Vagina (tissue), 2 donors: ENCODE data around the gene MALT1. TPM values are rescaled to one million over a fixed set of nuclear protein-coding genes. Genes with fewer than 3 reads are reported as not detected.
"Not testable (repeated sequence)": the region's sequence is repeated elsewhere in the genome, so short reads cannot be mapped to it uniquely, and the experiment has no call there.

ENCODE experiments used
- DNase-seq, 2 donors: peaks; one replicate each; pipeline ENCODE4 v3.0.0-alpha.2; 2017; ENCODE audit errors: extremely low spot score in 2 of 2
- H3K27ac ChIP-seq: fragments of 200-600 bp; sonication (generic); one replicate; pipeline ENCODE4 v1.5.1; 2019
- H3K27me3 ChIP-seq: fragments of 200-600 bp; sonication (generic); one replicate; pipeline ENCODE4 v1.5.1; 2019
- H3K36me3 ChIP-seq, 2 donors: fragments of 200-600 bp; sonication (generic); one replicate each; pipeline ENCODE4 v1.5.1; 2017 to 2019
- H3K4me1 ChIP-seq: fragments of 200-600 bp; sonication (generic); one replicate; pipeline ENCODE4 v1.5.1; 2019
- H3K4me3 ChIP-seq, 2 donors: fragments of 200-600 bp; sonication (generic); 1 replicate in 1 of 2; 2 replicates in 1 of 2; pipeline ENCODE4 v1.5.1; 2016 to 2019
- H3K9me3 ChIP-seq: fragments of 200-600 bp; sonication (generic); one replicate; pipeline ENCODE4 v1.5.1; 2019
- CTCF ChIP-seq, 3 experiments: fragments of 450-650 bp in 2 of 3; fragments of 200-600 bp in 1 of 3; sonication (generic) in 1 of 3; IDR thresholded peaks; one replicate each; pipeline ENCODE4 v1.5.1; 2017 to 2019; ENCODE audit warnings: antibody characterized with exemption in 3 of 3, mild to moderate bottlenecking in 2 of 3, moderate library complexity in 2 of 3
- POLR2A ChIP-seq, 2 donors: fragments of 450-650 bp; IDR thresholded peaks; one replicate each; pipeline ENCODE4 v1.6.1; 2017; ENCODE audit warnings: antibody characterized with exemption in 2 of 2, mild to moderate bottlenecking in 2 of 2, moderate library complexity in 2 of 2
- POLR2AphosphoS5 ChIP-seq, 2 donors: sonication (generic); formaldehyde crosslinking; IDR thresholded peaks; one replicate each; pipeline ENCODE4 v1.9.0; 2017; ENCODE audit warnings: antibody characterized with exemption in 2 of 2, mild to moderate bottlenecking in 2 of 2, low read depth in 1 of 2; ENCODE audit not compliant: insufficient read depth in 1 of 2
- intact Hi-C: fragments of 100-400 bp; cut with DNase I; formaldehyde crosslinking; loops from one replicate; pipeline ENCODE4 v1.15.1; 2023
- total RNA-seq: library from RNA; depleted of rRNA; stranded (reverse); fragments of >200 nt; gene quantifications from one replicate; pipeline ENCODE4 v1.2.3, GENCODE V29; 2016

MALT1 gene
- total RNA-seq, 1 donor from 2014 or later: 35.8 TPM

- no peak overlapping the region for H3K4me3 ChIP-seq
- TF ChIP-seq CTCF (IDR thresholded peaks at IDR 0.05): no peak
- no peak for TF ChIP-seq POLR2A (IDR thresholded peaks at IDR 0.05)
- TF ChIP-seq POLR2AphosphoS5 (IDR thresholded peaks at IDR 0.05; ENCODE audit: insufficient read depth in 1 of 2, low read depth in 1 of 2): no peak
- peak overlapping the region; percentile 52 for H3K27ac ChIP-seq
- peaks cover 56% of the 10 kb centered on the region for H3K4me1 ChIP-seq
- intact Hi-C loops: no loop called here
- no peaks in the 10 kb centered on the region for H3K9me3 ChIP-seq
- DNase-seq: no peak
- no peaks in the 10 kb centered on the region for H3K36me3 ChIP-seq
- H3K27me3 ChIP-seq: no peaks in the 10 kb centered on the region
Observed at GRCh38 chr18:58639237-58639636, 32.0 kb upstream of the MALT1 start.

GRCh38 chr18:58639751-58640427 is 31.4 kb upstream of the MALT1 start:
- DNase-seq: no peak
- Histone ChIP-seq H3K27me3 (no peaks in the 10 kb centered on the region), H3K4me3 (no peak overlapping the region), H3K4me1 (peaks cover 56% of the 10 kb centered on the region), H3K27ac (peak overlapping the region; percentile 52), H3K9me3 (no peaks in the 10 kb centered on the region), H3K36me3 (no peaks in the 10 kb centered on the region)
- TF ChIP-seq POLR2A (IDR thresholded peaks at IDR 0.05): no peak
- TF ChIP-seq POLR2AphosphoS5 (IDR thresholded peaks at IDR 0.05; ENCODE audit: insufficient read depth in 1 of 2, low read depth in 1 of 2): peak in 1 of 2 donors; percentile 78
- intact Hi-C loops: no loop called here

GRCh38 chr18:58640428-58640805 is 30.8 kb upstream of the MALT1 start:
- Histone ChIP-seq H3K36me3 (no peaks in the 10 kb centered on the region), H3K4me3 (no peak overlapping the region), H3K4me1 (peaks cover 53% of the 10 kb centered on the region), H3K27ac (peak overlapping the region; percentile 47), H3K27me3 (no peaks in the 10 kb centered on the region), H3K9me3 (no peaks in the 10 kb centered on the region)
- DNase-seq: peak in 1 of 2 donors; percentile 43
- TF ChIP-seq CTCF (IDR thresholded peaks at IDR 0.05): no peak
- TF ChIP-seq POLR2A (IDR thresholded peaks at IDR 0.05): no peak
- TF ChIP-seq POLR2AphosphoS5 (IDR thresholded peaks at IDR 0.05; ENCODE audit: insufficient read depth in 1 of 2, low read depth in 1 of 2): no peak
- intact Hi-C loops: no loop called here

GRCh38 chr18:58640891-58641610 is 30.2 kb upstream of the MALT1 start:
- intact Hi-C loops: no loop called here
- Histone ChIP-seq H3K4me3 (no peak overlapping the region), H3K36me3 (no peaks in the 10 kb centered on the region), H3K4me1 (peaks cover 47% of the 10 kb centered on the region), H3K27ac (no peak overlapping the region), H3K27me3 (no peaks in the 10 kb centered on the region), H3K9me3 (no peaks in the 10 kb centered on the region)
- TF ChIP-seq POLR2A (IDR thresholded peaks at IDR 0.05): no peak
- no peak for TF ChIP-seq POLR2AphosphoS5 (IDR thresholded peaks at IDR 0.05; ENCODE audit: insufficient read depth in 1 of 2, low read depth in 1 of 2)
- no peak for TF ChIP-seq CTCF (IDR thresholded peaks at IDR 0.05)
- DNase-seq: peak in 1 of 2 donors; percentile 4

- DNase-seq, H3K36me3 ChIP-seq, H3K9me3 ChIP-seq, H3K27ac ChIP-seq, H3K4me3 ChIP-seq, intact Hi-C loops, H3K27me3 ChIP-seq: not testable (repeated sequence)
- peaks cover 28% of the 10 kb centered on the region for H3K4me1 ChIP-seq
Observed at GRCh38 chr18:58643557-58643956, 27.7 kb upstream of the MALT1 start.

- TF ChIP-seq POLR2AphosphoS5 (IDR thresholded peaks at IDR 0.05; ENCODE audit: insufficient read depth in 1 of 2, low read depth in 1 of 2) (no peak), POLR2A (IDR thresholded peaks at IDR 0.05) (no peak)
- intact Hi-C loops: no loop called here
- H3K4me3 ChIP-seq: no peak overlapping the region
- H3K36me3 ChIP-seq: no peaks in the 10 kb centered on the region
- no peaks in the 10 kb centered on the region for H3K27me3 ChIP-seq
- no peak overlapping the region for H3K27ac ChIP-seq
- peak in 1 of 2 donors; percentile 70 for DNase-seq
- peaks cover 9% of the 10 kb centered on the region for H3K4me1 ChIP-seq
- H3K9me3 ChIP-seq: no peaks in the 10 kb centered on the region
Observed at GRCh38 chr18:58645398-58645797, 25.9 kb upstream of the MALT1 start.
